ENCODE measurements around the gene ACBD4. TPM values are rescaled to one million over a fixed set of nuclear protein-coding genes. Genes with fewer than 3 reads are reported as not detected.

The ACBD4 gene
- total and polyA plus RNA-seq, 2 of the 13 experiments (the other 11 are each of a cell fraction or from before 2014, with no cell fraction given): 16.1 to 26.9 TPM

Small RNA genes within 50 kb of the gene (microRNA-seq; reads per million reads assigned to microRNA genes)
- 0.51 reads per million for gene MIR6784

Small RNA genes within 50 kb of the gene (small RNA-seq; reads per million reads assigned to genes)
- gene MIR6784 (ENCODE audit: insufficient read depth in 2 of 3, insufficient read length in 3 of 3, low read depth in 2 of 3, low replicate concordance in 1 of 3): 0 reads per million in 3 experiments

Other genes with a start within 250 kb of the ACBD4 start
- gene EFTUD2, start 236.2 kb upstream of the ACBD4 start, total RNA-seq (2016; rRNA removed; fragmentation: Illumina TruSeq; extraction: Trizol): 137 and 310 TPM in 2 replicates
- gene EFTUD2, start 236.2 kb upstream of the ACBD4 start, polyA plus RNA-seq (2011; rRNA removed): 107 and 111 TPM in 2 replicates
- 0.11 and 0.35 TPM in 2 replicates for gene GFAP, start 220.2 kb upstream of the ACBD4 start, total RNA-seq (2016; rRNA removed; fragmentation: Illumina TruSeq; extraction: Trizol)
- 0.16 and 0.29 TPM in 2 replicates for gene GFAP, start 220.2 kb upstream of the ACBD4 start, polyA plus RNA-seq (2011; rRNA removed)
- 14.5 and 15.3 TPM in 2 replicates for gene KIF18B, start 187.9 kb upstream of the ACBD4 start, total RNA-seq (2016; rRNA removed; fragmentation: Illumina TruSeq; extraction: Trizol)
- 13.2 and 15.2 TPM in 2 replicates for gene KIF18B, start 187.9 kb upstream of the ACBD4 start, polyA plus RNA-seq (2011; rRNA removed)
- 0.11 TPM in 1 of 2 replicates, not detected in the other for gene C1QL1, start 167.4 kb upstream of the ACBD4 start, total RNA-seq (2016; rRNA removed; fragmentation: Illumina TruSeq; extraction: Trizol)
- gene C1QL1, start 167.4 kb upstream of the ACBD4 start, polyA plus RNA-seq (2011; rRNA removed): 0.07 and 0.11 TPM in 2 replicates
- 29.2 and 31.1 TPM in 2 replicates for gene DCAKD, start 84.1 kb upstream of the ACBD4 start, total RNA-seq (2016; rRNA removed; fragmentation: Illumina TruSeq; extraction: Trizol)
- gene DCAKD, start 84.1 kb upstream of the ACBD4 start, polyA plus RNA-seq (2011; rRNA removed): 25.9 and 30.2 TPM in 2 replicates
- 142 and 194 TPM in 2 replicates for gene NMT1, start 74.4 kb upstream of the ACBD4 start, total RNA-seq (2016; rRNA removed; fragmentation: Illumina TruSeq; extraction: Trizol)
- 71.9 and 75.7 TPM in 2 replicates for gene NMT1, start 74.4 kb upstream of the ACBD4 start, polyA plus RNA-seq (2011; rRNA removed)
- 5.5 and 11.3 TPM in 2 replicates for gene PLCD3, start 3.2 kb upstream of the ACBD4 start, total RNA-seq (2016; rRNA removed; fragmentation: Illumina TruSeq; extraction: Trizol)
- 39.1 and 46.1 TPM in 2 replicates for gene PLCD3, start 3.2 kb upstream of the ACBD4 start, polyA plus RNA-seq (2011; rRNA removed)
- 10.5 and 14.8 TPM in 2 replicates for gene HEXIM1, start 12.8 kb downstream of the ACBD4 start, total RNA-seq (2016; rRNA removed; fragmentation: Illumina TruSeq; extraction: Trizol)
- gene HEXIM1, start 12.8 kb downstream of the ACBD4 start, polyA plus RNA-seq (2011; rRNA removed): 16.3 and 16.6 TPM in 2 replicates
- 27.1 and 30.8 TPM in 2 replicates for gene HEXIM2, start 26.2 kb downstream of the ACBD4 start, total RNA-seq (2016; rRNA removed; fragmentation: Illumina TruSeq; extraction: Trizol)
- gene HEXIM2, start 26.2 kb downstream of the ACBD4 start, polyA plus RNA-seq (2011; rRNA removed): 31.8 and 32.4 TPM in 2 replicates
- 0.39 and 0.53 TPM in 2 replicates for gene FMNL1, start 86.2 kb downstream of the ACBD4 start, total RNA-seq (2016; rRNA removed; fragmentation: Illumina TruSeq; extraction: Trizol)
- 0.70 and 1.1 TPM in 2 replicates for gene FMNL1, start 86.2 kb downstream of the ACBD4 start, polyA plus RNA-seq (2011; rRNA removed)
- gene SPATA32, start 126.4 kb downstream of the ACBD4 start, total RNA-seq (2016; rRNA removed; fragmentation: Illumina TruSeq; extraction: Trizol): not detected in 2 replicates
- gene SPATA32, start 126.4 kb downstream of the ACBD4 start, polyA plus RNA-seq (2011; rRNA removed): not detected in 2 replicates
- gene MAP3K14, start 181.3 kb downstream of the ACBD4 start, total RNA-seq (2016; rRNA removed; fragmentation: Illumina TruSeq; extraction: Trizol): 1.2 and 2.6 TPM in 2 replicates
- 2.6 and 4.0 TPM in 2 replicates for gene MAP3K14, start 181.3 kb downstream of the ACBD4 start, polyA plus RNA-seq (2011; rRNA removed)